Gastrocnemius medialis (tissue), 4 donors: ENCODE results near the gene C1QTNF7. TPM values are rescaled to one million over a fixed set of nuclear protein-coding genes. Genes with fewer than 3 reads are reported as not detected.

Source experiments
- ATAC-seq, 2 donors: fragments of 150-250 bp; one replicate each; pipeline ENCODE4 v1.9.1; 2016
- DNase-seq, 2 donors: peaks; one replicate each; pipeline ENCODE4 v3.0.0-alpha.2; 2019
- H3K27ac ChIP-seq, 4 donors: fragments of 200-600 bp; sonication (generic); 1 replicate in 1 of 4; 2 replicates in 3 of 4; pipeline ENCODE4 v1.5.1; 2016 to 2018; ENCODE audit warnings: mild to moderate bottlenecking in 2 of 4, moderate library complexity in 1 of 4
- H3K27me3 ChIP-seq, 3 donors: fragments of 200-600 bp; sonication (generic) in 2 of 3; 1 replicate in 1 of 3; 2 replicates in 2 of 3; pipeline versions ENCODE4 v1.5.1 to v1.6.0; 2016 to 2019; ENCODE audit warnings: mild to moderate bottlenecking in 1 of 3, moderate library complexity in 1 of 3
- H3K36me3 ChIP-seq, 2 donors: fragments of 200-600 bp; sonication (generic) in 1 of 2; one replicate each; pipeline ENCODE4 v1.5.1; 2017 to 2018
- H3K4me1 ChIP-seq, 2 donors: fragments of 200-600 bp; sonication (generic) in 1 of 2; one replicate each; pipeline ENCODE4 v1.5.1; 2016 to 2017; ENCODE audit warnings: mild to moderate bottlenecking in 2 of 2
- H3K4me3 ChIP-seq, 4 donors: fragments of 200-600 bp; sonication (generic) in 3 of 4; 1 replicate in 1 of 4; 2 replicates in 3 of 4; pipeline ENCODE4 v1.5.1; 2016 to 2019; ENCODE audit warnings: mild to moderate bottlenecking in 2 of 4
- H3K9me3 ChIP-seq, 3 donors: fragments of 200-600 bp; sonication (generic) in 2 of 3; 1 replicate in 1 of 3; 2 replicates in 2 of 3; pipeline ENCODE4 v1.5.1; 2016 to 2019
- CTCF ChIP-seq, 5 experiments: fragments of 450-650 bp in 3 of 5; fragments of 200-600 bp in 2 of 5; sonication (generic) in 2 of 5; IDR thresholded peaks in 4 of 5; conservative IDR thresholded peaks in 1 of 5; 1 replicate in 4 of 5; 2 replicates in 1 of 5; pipeline ENCODE4 v1.5.1; 2016 to 2019; ENCODE audit warnings: antibody characterized with exemption in 5 of 5, mild to moderate bottlenecking in 3 of 5, moderate library complexity in 3 of 5
- POLR2A ChIP-seq, 2 donors: fragments of 450-650 bp; IDR thresholded peaks; one replicate each; pipeline ENCODE4 v1.6.1; 2017; ENCODE audit warnings: antibody characterized with exemption in 2 of 2, mild to moderate bottlenecking in 2 of 2, moderate library complexity in 2 of 2
- in situ Hi-C, 4 donors: fragments of 200-750 bp; cut with MboI; loops; one replicate each; pipeline versions ENCODE4 v1.15.0 to v1.8.0; 2017; ENCODE audit warnings: low sequenced_read_pairs in 4 of 4
- intact Hi-C: fragments of 100-400 bp; cut with DNase I; formaldehyde crosslinking; loops from one replicate; pipeline ENCODE4 v1.15.1; 2023; ENCODE audit warnings: low total_unique reads
- total RNA-seq, 4 donors: library from RNA; depleted of rRNA; stranded (reverse); fragments of >200 nt; gene quantifications; one replicate each; pipeline versions ENCODE4 v1.1.0 to v1.2.3, GENCODE V29; 2016

C1QTNF7 gene
- 10 to 100 TPM in 1 of 4 donors, under 1 TPM in 3; 0.29 to 11.6 (median 0.72) TPM for total RNA-seq

- ATAC-seq: peak in 1 of 2 donors; percentile 51
- DNase-seq: no peak
- Histone ChIP-seq H3K27me3 (no peaks in the 10 kb centered on the region), H3K4me3 (no peak within 1 kb of the TSS), H3K36me3 (no peaks in the 10 kb centered on the region), H3K9me3 (no peaks in the 10 kb centered on the region), H3K4me1 (no peaks in the 10 kb centered on the region), H3K27ac (peak within 1 kb of the TSS; percentile 15 to 44 (median 28))
- TF ChIP-seq CTCF (IDR thresholded peaks at IDR 0.05 in 4 of 5, conservative IDR thresholded peaks at IDR 0.05 in 1 of 5) (no peak), POLR2A (IDR thresholded peaks at IDR 0.05) (no peak)
- intact Hi-C loops (no loop called here), in situ Hi-C loops (no loop called here)
These were observed at the start of gene C1QTNF7 for GRCh38 chr4:15427701-15428100. C1QTNF7 (plus strand) TSS chr4:15428033; CDS start chr4:15435744, 7,711 bp downstream.

- intact Hi-C loops: no loop called here
- H3K4me1 ChIP-seq: peaks cover 0 to 6% of the 10 kb centered on the region in 2 donors
- TF ChIP-seq CTCF (IDR thresholded peaks at IDR 0.05 in 4 of 5, conservative IDR thresholded peaks at IDR 0.05 in 1 of 5) (no peak), POLR2A (IDR thresholded peaks at IDR 0.05) (no peak)
- peak; percentile 27 to 36 for ATAC-seq
- H3K27ac ChIP-seq: no peak overlapping the region
- H3K9me3 ChIP-seq: no peaks in the 10 kb centered on the region
- no peak overlapping the region for H3K4me3 ChIP-seq
- no peaks in the 10 kb centered on the region for H3K36me3 ChIP-seq
- DNase-seq: no peak
- in situ Hi-C loops: no loop called here
- H3K27me3 ChIP-seq: no peaks in the 10 kb centered on the region
These were observed 49.8 kb upstream of the C1QTNF7 start for GRCh38 chr4:15378062-15378461.

GRCh38 chr4:15378493-15378892, 49.3 kb upstream of the C1QTNF7 start:
- no peak for TF ChIP-seq CTCF (IDR thresholded peaks at IDR 0.05 in 4 of 5, conservative IDR thresholded peaks at IDR 0.05 in 1 of 5)
- TF ChIP-seq POLR2A (IDR thresholded peaks at IDR 0.05): no peak
- ATAC-seq: no peak
- Histone ChIP-seq H3K4me1 (peaks cover 0 to 6% of the 10 kb centered on the region in 2 donors), H3K9me3 (no peaks in the 10 kb centered on the region), H3K36me3 (no peaks in the 10 kb centered on the region), H3K27ac (no peak overlapping the region), H3K27me3 (no peaks in the 10 kb centered on the region), H3K4me3 (no peak overlapping the region)
- intact Hi-C loops: no loop called here
- no peak for DNase-seq
- in situ Hi-C loops: no loop called here

GRCh38 chr4:15381806-15382338, 46.0 kb upstream of the C1QTNF7 start:
- TF ChIP-seq CTCF (IDR thresholded peaks at IDR 0.05 in 4 of 5, conservative IDR thresholded peaks at IDR 0.05 in 1 of 5) (no peak), POLR2A (IDR thresholded peaks at IDR 0.05) (no peak)
- no peak for DNase-seq
- no peak overlapping the region for H3K4me3 ChIP-seq
- H3K27me3 ChIP-seq: peaks cover 0 to 2% (median 0%) of the 10 kb centered on the region in 3 donors
- in situ Hi-C loops (no loop called here), intact Hi-C loops (no loop called here)
- ATAC-seq: no peak
- no peaks in the 10 kb centered on the region for H3K9me3 ChIP-seq
- no peaks in the 10 kb centered on the region for H3K36me3 ChIP-seq
- no peaks in the 10 kb centered on the region for H3K4me1 ChIP-seq
- no peak overlapping the region for H3K27ac ChIP-seq
